NOMO-1 treated with dmso at 0.1 percent for 144 hours (cell line): ENCODE results near the gene RAB3C.
A peak's percentile ranks its signal among the peaks of the same experiment; 100 is the strongest.

ENCODE experiments used
- DNase-seq: peaks from one replicate; lab custom pipeline; 2025; ENCODE audit not compliant: unreplicated experiment; lab: John Stamatoyannopoulos, UW

Gene RAB3C

DNA sequence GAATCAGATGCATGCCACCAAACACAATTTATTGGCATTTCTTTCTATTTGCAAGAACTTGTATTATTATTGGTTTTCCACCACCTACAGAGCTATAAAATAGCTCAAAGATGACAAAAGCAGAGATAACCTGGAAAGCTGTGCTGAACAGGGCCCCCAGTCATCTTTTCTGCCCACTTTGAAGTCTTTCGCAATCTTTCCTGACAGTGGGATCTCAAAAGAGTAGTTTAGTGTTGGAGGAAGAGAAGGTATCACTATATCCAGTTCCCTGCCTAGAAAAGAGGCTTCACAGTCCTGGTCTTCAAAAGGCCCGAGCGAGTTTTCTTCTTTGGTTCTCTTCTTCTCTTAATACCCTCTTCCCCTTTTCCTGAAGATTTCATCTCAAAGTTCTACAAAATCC, 231.0 kb downstream of the RAB3C start:
- no peak for DNase-seq

- DNase-seq: no peak
These were observed 233.4 kb downstream of the RAB3C start for GRCh38 chr5:58816181-58816731.

GRCh38 chr5:58818465-58818864, 235.6 kb downstream of the RAB3C start:
- no peak for DNase-seq

GRCh38 chr5:58825441-58825840, 242.6 kb downstream of the RAB3C start:
- DNase-seq: no peak

- no peak for DNase-seq
These were observed 243.0 kb downstream of the RAB3C start for GRCh38 chr5:58825899-58826298.

DNA sequence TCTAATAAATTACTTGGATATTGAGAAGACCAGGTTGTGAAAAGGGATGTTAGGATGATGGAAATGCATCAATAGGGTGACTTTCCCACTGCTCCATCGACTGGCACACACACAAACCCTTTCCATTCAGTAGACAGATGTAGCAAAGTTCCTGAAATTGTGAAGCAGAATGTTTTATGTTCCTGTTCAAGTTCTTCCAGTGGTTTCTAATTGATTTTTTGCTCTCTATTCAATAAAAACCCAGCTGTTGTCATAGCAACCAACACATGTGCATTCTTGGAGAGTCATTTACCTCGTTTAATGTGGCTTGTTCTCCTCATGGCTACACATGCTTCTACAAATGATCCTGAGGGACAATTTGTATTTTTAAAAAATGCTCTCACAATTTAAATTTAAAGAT, 244.6 kb downstream of the RAB3C start:
- DNase-seq: no peak

GRCh38 chr5:58828258-58828657, 245.4 kb downstream of the RAB3C start:
- DNase-seq: no peak

DNA sequence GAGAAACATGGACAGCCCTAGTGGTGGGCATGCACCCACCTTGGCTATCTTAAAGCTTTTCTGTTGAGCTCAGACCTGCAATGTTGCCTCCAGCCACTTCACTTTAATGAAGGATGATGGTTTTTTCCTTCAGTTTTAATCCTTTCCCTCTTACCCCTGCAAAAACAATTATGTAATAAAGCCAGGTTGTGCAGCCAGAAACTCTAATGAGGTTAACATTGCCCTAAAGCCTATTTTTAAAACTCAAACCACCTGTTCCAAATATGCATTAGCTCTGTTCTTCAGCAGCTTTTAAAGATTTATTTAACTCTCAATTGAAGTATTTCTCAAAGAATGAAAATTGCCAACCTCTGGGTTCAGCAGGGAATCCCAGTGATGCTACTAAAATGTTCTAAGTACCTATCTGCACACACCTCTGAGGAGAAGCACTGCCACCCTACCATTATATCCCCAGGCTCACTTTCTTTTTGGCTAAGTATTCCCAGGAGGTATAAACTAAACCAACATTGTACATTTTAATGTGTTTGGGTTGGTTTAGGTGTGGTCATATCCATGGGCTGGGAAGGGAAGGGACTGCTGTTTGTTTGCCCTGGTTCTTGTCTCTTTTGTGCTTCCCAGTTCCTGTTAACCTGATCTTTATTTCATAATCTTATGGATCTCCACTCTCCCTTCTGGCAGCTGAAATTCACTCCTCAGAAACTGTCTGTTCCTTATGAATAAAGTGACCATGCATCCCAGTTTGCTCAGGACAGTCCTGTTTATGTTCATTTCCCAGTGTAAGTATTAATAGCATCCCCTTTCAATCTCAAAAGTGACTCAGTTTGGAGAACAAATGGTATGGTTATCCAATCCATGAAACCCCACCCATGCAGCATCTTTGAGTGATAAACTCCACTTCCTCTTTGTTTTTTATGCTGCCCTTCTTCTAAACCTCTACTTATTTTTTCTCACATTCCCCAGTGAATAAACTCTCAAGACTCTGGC, 251.7 kb downstream of the RAB3C start:
- DNase-seq: no peak

GRCh38 chr5:58836351-58836750, 253.5 kb downstream of the RAB3C start:
- DNase-seq: no peak

- DNase-seq: no peak
These were observed 255.9 kb downstream of the RAB3C start for GRCh38 chr5:58838729-58839128.

DNA sequence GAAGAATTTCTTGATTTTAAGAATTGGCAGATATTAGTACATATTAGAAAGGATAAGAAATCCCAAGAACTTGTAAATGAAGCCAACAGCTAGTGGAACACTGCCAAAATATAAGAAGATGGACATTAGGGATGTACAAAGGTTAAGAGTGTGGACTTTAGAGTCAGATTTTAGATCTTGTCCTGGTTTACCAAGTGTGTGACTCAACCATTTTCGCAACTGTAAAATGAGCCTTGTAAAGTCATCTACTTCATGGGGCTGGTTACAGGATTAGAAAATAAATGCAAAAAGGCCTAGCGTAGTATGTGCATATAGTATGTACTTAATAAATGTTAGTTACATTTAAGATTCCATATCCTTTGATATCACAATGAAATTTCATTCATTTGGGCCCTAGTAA, 260.0 kb downstream of the RAB3C start:
- no peak for DNase-seq

- DNase-seq: no peak
These were observed 261.5 kb downstream of the RAB3C start for GRCh38 chr5:58844395-58844794.

DNA sequence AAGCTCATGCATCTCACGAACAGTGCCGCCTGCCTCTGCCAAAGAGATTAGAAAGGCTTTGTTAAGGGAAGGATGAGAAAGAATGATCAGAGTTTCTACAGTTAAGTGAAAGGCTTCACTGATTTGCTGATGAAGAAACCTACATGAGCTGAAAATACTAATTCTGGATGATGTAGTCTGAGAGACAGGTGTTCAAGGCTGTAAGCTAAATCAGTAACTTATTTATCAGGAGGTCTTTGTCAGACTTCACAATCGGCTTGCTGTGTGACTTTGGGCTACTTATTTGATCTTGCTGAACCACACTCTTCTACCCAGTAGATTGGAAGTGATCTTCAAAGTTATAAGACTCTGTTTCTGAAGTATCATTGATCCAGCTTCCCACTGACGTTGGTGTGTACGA, 264.2 kb downstream of the RAB3C start:
- no peak for DNase-seq

DNA sequence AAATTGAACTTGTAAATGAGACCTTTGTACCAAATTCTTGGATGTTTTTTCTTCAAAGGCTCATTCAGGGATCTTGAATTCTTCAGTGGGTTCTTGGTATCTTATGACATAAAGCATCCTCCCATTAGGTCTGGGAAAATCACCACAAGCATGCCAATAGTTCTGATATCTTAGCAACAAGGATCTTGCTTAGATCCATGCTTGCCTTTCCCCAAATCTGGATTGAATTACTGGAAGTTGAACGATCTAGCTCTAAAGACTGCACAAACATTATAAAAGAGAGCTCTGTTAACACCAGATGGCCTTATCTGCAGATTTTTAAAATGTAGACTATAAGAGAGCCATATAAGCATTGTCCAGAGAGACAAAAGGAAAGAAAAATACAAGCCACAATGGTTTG, 266.3 kb downstream of the RAB3C start:
- DNase-seq: no peak

DNA sequence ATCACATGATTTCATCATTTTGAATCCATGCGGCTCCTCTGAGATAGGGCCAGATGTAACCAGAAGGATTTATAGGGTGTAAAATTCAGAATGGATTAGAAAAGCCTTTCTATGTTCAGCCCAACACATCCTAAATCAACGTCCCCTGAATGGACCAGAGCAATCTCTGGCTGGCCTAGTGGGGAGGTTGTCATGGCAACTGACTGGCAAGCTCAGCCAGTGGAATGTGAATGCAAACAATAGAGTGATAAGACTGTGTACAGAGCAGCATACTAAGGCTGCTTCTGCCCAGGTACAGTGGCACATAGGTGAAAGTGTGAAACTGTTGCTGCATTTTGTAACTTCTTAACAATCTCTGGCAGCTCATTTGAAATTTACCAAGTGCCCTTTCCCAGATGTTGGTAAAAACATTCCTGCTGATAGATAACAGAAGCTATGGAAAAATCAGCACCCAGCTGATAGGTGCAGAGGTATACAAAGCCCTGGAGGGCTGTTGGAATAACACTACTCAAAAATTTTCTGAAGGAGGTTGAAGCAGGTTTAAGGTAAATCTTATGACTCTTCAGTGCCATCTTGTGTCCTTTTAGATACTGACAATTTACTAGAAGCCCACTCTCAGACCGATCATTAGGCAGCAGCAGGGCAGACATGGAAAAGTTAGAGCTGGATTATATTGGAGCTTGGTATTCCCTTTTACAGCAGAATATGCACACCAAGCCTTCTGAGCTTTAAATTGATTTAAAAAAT, 267.2 kb downstream of the RAB3C start:
- no peak for DNase-seq

GRCh38 chr5:58851153-58851552, 268.3 kb downstream of the RAB3C start:
- no peak for DNase-seq

- DNase-seq: no peak
These were observed 268.7 kb downstream of the RAB3C start for GRCh38 chr5:58851571-58851970.

GRCh38 chr5:58852566-58852965, 269.7 kb downstream of the RAB3C start:
- DNase-seq: no peak

- peak; percentile 47 for DNase-seq
These were observed 271.6 kb downstream of the RAB3C start for GRCh38 chr5:58854441-58854840.

DNA sequence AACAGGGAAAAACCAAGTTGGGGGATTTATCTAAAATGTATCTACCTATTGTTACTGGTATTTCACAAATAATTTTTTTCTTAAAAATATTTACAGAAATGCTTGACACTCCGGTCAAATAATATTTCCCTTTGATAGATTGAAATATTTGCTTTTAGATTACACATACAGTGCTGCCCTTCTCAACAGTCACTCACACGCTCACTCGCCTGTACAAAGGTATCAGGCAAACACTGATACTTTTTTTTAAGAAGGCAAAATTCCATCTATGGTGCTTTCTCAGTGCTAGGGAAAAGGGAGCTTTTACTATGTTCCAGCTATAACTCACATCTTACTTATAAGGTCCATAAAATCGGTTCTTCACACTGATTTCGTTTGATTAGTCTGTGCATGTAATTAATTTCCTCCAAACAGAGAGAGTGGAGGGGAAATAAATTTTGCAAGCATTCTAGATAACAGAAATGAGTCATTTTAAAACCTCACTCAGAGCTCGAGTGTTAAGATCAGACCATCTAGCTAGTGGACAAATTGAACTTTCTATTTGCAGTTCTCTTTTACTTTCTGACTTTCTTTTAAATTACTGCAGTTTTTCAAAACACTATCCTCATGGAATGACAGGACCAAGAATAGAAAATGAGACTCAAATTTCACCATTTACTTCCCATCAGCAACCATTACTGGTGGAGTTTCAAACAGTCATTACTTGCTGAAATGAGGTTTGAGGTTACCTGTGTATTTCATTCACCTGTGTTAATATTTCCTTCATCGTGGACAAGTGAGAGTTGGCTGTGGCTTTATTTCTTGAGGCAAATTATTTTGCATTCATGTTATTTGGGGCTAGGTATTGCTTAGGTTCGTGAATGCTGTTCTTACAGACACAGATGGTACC, 273.2 kb downstream of the RAB3C start:
- DNase-seq: no peak

- no peak for DNase-seq
These were observed 274.7 kb downstream of the RAB3C start for GRCh38 chr5:58857609-58858008.
